HEK293T (cell line): ENCODE data around the gene ZIM2.

Source experiments
- CTCF ChIA-PET: fragments of 350-600 bp; formaldehyde crosslinking; extraction: SDS; loops from one replicate; lab custom pipeline; 2021; ENCODE audit warnings: antibody characterized with exemption, inconsistent platforms; lab: Yijun Ruan, JAX
- POLR2A ChIA-PET: fragments of 350-600 bp; formaldehyde crosslinking; extraction: SDS; loops from one replicate; lab custom pipeline; 2020; ENCODE audit warnings: antibody characterized with exemption, inconsistent platforms; lab: Yijun Ruan, JAX
- DNase-seq: peaks from one replicate; pipeline ENCODE4 v3.0.0; 2012; ENCODE audit warnings: mixed read lengths; ENCODE audit errors: extremely low spot score
- ARNT ChIP-seq: fragments of 450-650 bp; IDR thresholded peaks from 2 replicates; pipeline ENCODE4 v1.6.1; 2017; ENCODE audit warnings: mild to moderate bottlenecking
- BHLHE40 ChIP-seq: fragments of 450-650 bp; IDR thresholded peaks from 2 replicates; pipeline ENCODE4 v1.6.1; 2016; ENCODE audit warnings: mild to moderate bottlenecking, moderate library complexity, borderline replicate concordance
- CTBP1 ChIP-seq: fragments of 450-650 bp; IDR thresholded peaks from 2 replicates; pipeline ENCODE4 v1.6.1; 2016; ENCODE audit warnings: borderline replicate concordance
- ELF4 ChIP-seq: fragments of 450-650 bp; IDR thresholded peaks from 2 replicates; pipeline ENCODE4 v1.6.1; 2017; ENCODE audit warnings: antibody characterized with exemption
- FOXA1 ChIP-seq: fragments of 450-650 bp; IDR thresholded peaks from 2 replicates; pipeline ENCODE4 v1.6.1; 2016; ENCODE audit warnings: mild to moderate bottlenecking
- FOXK2 ChIP-seq: fragments of 450-650 bp; IDR thresholded peaks from 2 replicates; pipeline ENCODE4 v1.6.1; 2016; ENCODE audit warnings: mild to moderate bottlenecking
- FOXM1 ChIP-seq: fragments of 450-650 bp; IDR thresholded peaks from 2 replicates; pipeline ENCODE4 v1.6.1; 2017; ENCODE audit warnings: mild to moderate bottlenecking, borderline replicate concordance
- HDGF ChIP-seq: fragments of 450-650 bp; IDR thresholded peaks from 2 replicates; pipeline ENCODE4 v1.6.1; 2017; ENCODE audit warnings: antibody characterized with exemption, borderline replicate concordance
- L3MBTL2 ChIP-seq: fragments of 450-650 bp; conservative IDR thresholded peaks from 2 replicates; pipeline ENCODE4 v1.6.1; 2016; ENCODE audit warnings: mild to moderate bottlenecking
- LEF1 ChIP-seq: fragments of 450-650 bp; IDR thresholded peaks from 2 replicates; pipeline ENCODE4 v1.6.1; 2017; ENCODE audit warnings: mild to moderate bottlenecking, borderline replicate concordance
- NFRKB ChIP-seq: fragments of 450-650 bp; IDR thresholded peaks from 2 replicates; pipeline ENCODE4 v1.6.1; 2016; ENCODE audit warnings: mild to moderate bottlenecking, moderate library complexity
- PKNOX1 ChIP-seq: fragments of 450-650 bp; IDR thresholded peaks from 2 replicates; pipeline ENCODE4 v1.6.1; 2016
- SP1 ChIP-seq: fragments of 450-650 bp; IDR thresholded peaks from 2 replicates; pipeline ENCODE4 v1.6.1; 2017
- SUZ12 ChIP-seq: fragments of 450-650 bp; IDR thresholded peaks from 2 replicates; pipeline ENCODE4 v1.6.1; 2016; ENCODE audit warnings: mild to moderate bottlenecking
- TARDBP ChIP-seq: fragments of 450-650 bp; IDR thresholded peaks from 2 replicates; pipeline ENCODE4 v1.6.1; 2016
- ZNF384 ChIP-seq: fragments of 450-650 bp; IDR thresholded peaks from 2 replicates; pipeline ENCODE4 v1.6.1; 2016

Gene ZIM2

DNA sequence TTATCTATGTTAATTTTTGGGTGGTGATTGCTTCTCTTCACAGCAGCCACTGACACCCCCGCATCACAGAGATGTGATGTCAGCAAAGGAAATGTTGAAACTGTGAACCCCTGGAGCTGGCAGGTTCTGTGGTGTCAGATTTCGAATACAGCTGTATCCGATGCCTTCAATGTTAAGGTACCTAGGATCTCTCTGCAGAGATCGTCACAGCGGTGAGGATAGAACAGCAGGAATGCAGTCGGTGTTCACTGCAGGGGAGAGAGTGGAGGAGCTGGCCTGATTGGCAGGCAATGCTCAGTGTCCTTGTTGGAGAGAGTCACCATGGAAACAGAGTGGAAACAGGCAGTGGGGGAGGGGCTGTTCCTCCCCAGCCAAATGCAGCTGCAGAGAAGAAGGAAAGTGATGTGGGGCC, 89.4 kb downstream of the ZIM2 start:
- ChIA-PET POLR2A (no interaction called here), CTCF (no interaction called here)
- DNase-seq, result no peak
- TF ChIP-seq FOXA1, result no peak
- no peak for TF ChIP-seq NFRKB
- no peak for TF ChIP-seq FOXK2
- no peak for TF ChIP-seq BHLHE40

GRCh38 chr19:56750658-56751057, 89.9 kb downstream of the ZIM2 start:
- ChIA-PET CTCF (no interaction called here), POLR2A (no interaction called here)
- no peak for TF ChIP-seq BHLHE40
- no peak for TF ChIP-seq SP1
- TF ChIP-seq LEF1, result no peak
- TF ChIP-seq PKNOX1, result no peak
- TF ChIP-seq CTBP1, result no peak
- TF ChIP-seq NFRKB, result no peak
- TF ChIP-seq FOXM1, result no peak
- no peak for TF ChIP-seq FOXK2
- no peak for TF ChIP-seq L3MBTL2
- TF ChIP-seq ARNT, result no peak
- no peak for TF ChIP-seq ZNF384
- TF ChIP-seq ELF4, result no peak
- no peak for TF ChIP-seq HDGF
- no peak for TF ChIP-seq FOXA1
- no peak for TF ChIP-seq TARDBP
- TF ChIP-seq SUZ12, result no peak
- DNase-seq, result no peak

- ChIA-PET POLR2A (no interaction called here), CTCF (no interaction called here)
- TF ChIP-seq HDGF, result no peak
- TF ChIP-seq ZNF384, result no peak
- no peak for DNase-seq
Observed at GRCh38 chr19:56748378-56748777, 92.1 kb downstream of the ZIM2 start.

DNA sequence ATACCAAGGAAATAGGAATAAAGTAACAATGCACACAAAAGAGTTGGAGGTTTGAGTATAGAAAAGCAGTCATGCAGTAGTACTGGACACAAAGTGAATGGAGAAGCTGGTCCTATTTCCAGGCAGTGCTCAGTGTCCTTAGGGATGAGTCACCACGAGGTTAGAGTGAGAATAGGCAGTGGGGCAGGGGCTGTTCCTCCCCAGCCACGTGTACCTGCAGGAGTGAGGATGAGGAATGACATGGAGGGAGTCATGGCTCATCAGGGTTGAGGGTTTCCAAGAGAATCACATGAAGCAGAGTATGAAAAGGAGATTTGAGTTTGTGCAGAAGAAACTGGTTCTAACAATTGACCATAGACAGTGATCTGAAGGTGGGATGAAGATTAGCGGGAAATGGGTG, 94.2 kb downstream of the ZIM2 start:
- ChIA-PET CTCF (no interaction called here), POLR2A (no interaction called here)
- TF ChIP-seq L3MBTL2, result no peak
- no peak for DNase-seq

GRCh38 chr19:56740501-56740900, 100.0 kb downstream of the ZIM2 start:
- ChIA-PET POLR2A (no interaction called here), CTCF (no interaction called here)
- DNase-seq, result no peak
- TF ChIP-seq LEF1 (no peak), FOXK2 (no peak), TARDBP (no peak), FOXM1 (no peak), ZNF384 (no peak), NFRKB (no peak), CTBP1 (no peak), FOXA1 (no peak), PKNOX1 (no peak), HDGF (no peak), BHLHE40 (no peak), ELF4 (no peak)

GRCh38 chr19:56736571-56736970, 104.0 kb downstream of the ZIM2 start:
- TF ChIP-seq L3MBTL2 (no peak), NFRKB (no peak), CTBP1 (no peak), ARNT (no peak)
- CTCF ChIA-PET, result no interaction called here
- POLR2A ChIA-PET, result no interaction called here
- DNase-seq, result no peak

DNA sequence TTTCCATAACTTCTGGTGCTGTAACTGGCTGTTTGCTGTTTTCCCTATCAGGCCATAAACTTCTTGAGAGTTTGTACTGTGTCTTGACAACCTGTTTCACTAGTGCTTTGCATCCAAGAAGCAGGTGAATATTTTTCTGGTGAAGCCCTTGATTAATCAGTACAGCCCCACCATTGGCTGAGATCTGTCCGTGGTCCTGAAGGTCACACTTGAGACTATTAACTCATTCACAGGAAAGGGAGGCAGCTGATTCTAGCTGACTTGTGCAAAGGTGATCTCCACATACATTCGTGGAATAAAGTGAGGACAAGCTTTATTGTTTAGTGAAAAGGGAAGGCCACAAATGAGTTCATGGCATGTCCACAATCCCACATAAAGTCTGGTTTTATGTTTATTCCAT, 107.5 kb downstream of the ZIM2 start:
- DNase-seq, result no peak
- ChIA-PET POLR2A (no interaction called here), CTCF (interaction anchor here (0.5 kb wide), 1 partner anchor 10 kb away, joined by 3 read pairs; no protein-coding TSS in a partner anchor)
- no peak for TF ChIP-seq TARDBP
- TF ChIP-seq CTBP1, result no peak
- no peak for TF ChIP-seq ARNT
- no peak for TF ChIP-seq SP1
- no peak for TF ChIP-seq SUZ12

GRCh38 chr19:56727677-56728076, 112.8 kb downstream of the ZIM2 start:
- no peak for DNase-seq
- POLR2A ChIA-PET, result no interaction called here
- CTCF ChIA-PET, result no interaction called here
- TF ChIP-seq NFRKB (no peak), FOXK2 (no peak)
